Panc1 (cell line): ENCODE results near the gene STMND1.

Source experiments
- POLR2AphosphoS5 ChIP-seq: IDR thresholded peaks from 2 replicates; pipeline ENCODE4 v1.6.1; 2012; ENCODE audit warnings: mild to moderate bottlenecking, low read depth, low read length, moderate library complexity
- REST ChIP-seq, 2 experiments: IDR thresholded peaks; 2 replicates each; pipeline ENCODE4 v1.6.1; 2011 to 2012; ENCODE audit warnings: low read depth in 2 of 2, control low read depth in 1 of 2, low read length in 1 of 2, mild to moderate bottlenecking in 1 of 2, moderate library complexity in 1 of 2; ENCODE audit not compliant: insufficient read depth in 1 of 2
- SIN3A ChIP-seq: IDR thresholded peaks from 2 replicates; pipeline ENCODE4 v1.6.1; 2012; ENCODE audit warnings: low read depth, mild to moderate bottlenecking, low read length, moderate library complexity, borderline replicate concordance; ENCODE audit not compliant: insufficient read depth
- TF ChIP-seq, protein P1 (sequence below): fragments of 450-650 bp; IDR thresholded peaks from 2 replicates; pipeline ENCODE4 v1.5.1; 2017; ENCODE audit warnings: mild to moderate bottlenecking

DNA sequence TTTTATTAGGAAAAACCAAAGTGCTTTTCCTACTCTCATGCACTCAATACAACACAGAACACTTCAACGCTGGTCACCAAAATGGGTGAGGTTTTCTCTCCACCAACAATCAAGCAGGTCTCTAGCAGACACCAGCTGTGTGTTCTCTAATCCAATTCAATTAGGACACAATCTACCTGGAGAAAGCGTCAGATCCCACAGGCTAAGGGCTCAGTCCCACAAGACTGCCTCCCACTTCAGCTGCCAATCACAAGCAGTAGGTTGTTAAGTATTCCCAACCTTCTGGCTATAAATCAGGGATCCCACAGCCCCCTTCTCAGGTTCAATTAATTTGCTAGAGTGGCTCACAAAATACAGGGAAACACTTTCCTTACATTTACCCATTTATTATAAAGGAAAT is 47.7 kb downstream of the STMND1 start:
- no peak for TF ChIP-seq POLR2AphosphoS5
- TF ChIP-seq, protein P1, sequence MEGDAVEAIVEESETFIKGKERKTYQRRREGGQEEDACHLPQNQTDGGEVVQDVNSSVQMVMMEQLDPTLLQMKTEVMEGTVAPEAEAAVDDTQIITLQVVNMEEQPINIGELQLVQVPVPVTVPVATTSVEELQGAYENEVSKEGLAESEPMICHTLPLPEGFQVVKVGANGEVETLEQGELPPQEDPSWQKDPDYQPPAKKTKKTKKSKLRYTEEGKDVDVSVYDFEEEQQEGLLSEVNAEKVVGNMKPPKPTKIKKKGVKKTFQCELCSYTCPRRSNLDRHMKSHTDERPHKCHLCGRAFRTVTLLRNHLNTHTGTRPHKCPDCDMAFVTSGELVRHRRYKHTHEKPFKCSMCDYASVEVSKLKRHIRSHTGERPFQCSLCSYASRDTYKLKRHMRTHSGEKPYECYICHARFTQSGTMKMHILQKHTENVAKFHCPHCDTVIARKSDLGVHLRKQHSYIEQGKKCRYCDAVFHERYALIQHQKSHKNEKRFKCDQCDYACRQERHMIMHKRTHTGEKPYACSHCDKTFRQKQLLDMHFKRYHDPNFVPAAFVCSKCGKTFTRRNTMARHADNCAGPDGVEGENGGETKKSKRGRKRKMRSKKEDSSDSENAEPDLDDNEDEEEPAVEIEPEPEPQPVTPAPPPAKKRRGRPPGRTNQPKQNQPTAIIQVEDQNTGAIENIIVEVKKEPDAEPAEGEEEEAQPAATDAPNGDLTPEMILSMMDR: no peak
- no peak for TF ChIP-seq SIN3A
- TF ChIP-seq REST (IDR thresholded peaks at IDR 0.05; ENCODE audit: insufficient read depth in 1 of 2, low read depth in 2 of 2, low read length in 1 of 2): no peak
